Measurements from ENCODE around the gene FAM241B.

Gene FAM241B, protein sequence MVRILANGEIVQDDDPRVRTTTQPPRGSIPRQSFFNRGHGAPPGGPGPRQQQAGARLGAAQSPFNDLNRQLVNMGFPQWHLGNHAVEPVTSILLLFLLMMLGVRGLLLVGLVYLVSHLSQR

GRCh38 chr10:69629897-69630650 is at the start of gene FAM241B:
FAM241B (plus strand) TSS chr10:69630247; CDS start chr10:69631744, 1,497 bp downstream.
- peak; percentile 63 for DNase-seq (ENCODE audit: low read depth)

- DNase-seq (ENCODE audit: low read depth): no peak
Measured at GRCh38 chr10:69580435-69580834, 49.6 kb upstream of the FAM241B start.

DNA sequence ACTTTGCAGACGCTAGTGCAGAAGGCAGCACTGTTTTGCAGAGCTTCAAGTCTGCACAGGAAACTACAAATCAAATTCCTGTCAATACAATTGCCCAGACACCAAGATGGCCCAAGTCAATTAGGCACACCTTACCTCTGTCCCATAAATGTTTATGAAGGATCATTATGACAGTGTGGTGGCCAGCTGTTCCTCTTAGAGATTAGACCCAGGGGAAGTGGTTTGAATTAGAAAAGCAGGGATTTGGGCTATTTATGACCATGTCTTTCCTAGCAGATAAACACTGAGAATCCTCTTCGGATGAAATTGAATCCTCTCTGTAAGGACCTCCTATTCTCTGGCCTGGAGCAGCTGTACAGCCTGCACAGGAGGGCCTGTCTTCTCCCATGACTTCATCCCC is 46.9 kb upstream of the FAM241B start:
- DNase-seq (ENCODE audit: low read depth): no peak

DNA sequence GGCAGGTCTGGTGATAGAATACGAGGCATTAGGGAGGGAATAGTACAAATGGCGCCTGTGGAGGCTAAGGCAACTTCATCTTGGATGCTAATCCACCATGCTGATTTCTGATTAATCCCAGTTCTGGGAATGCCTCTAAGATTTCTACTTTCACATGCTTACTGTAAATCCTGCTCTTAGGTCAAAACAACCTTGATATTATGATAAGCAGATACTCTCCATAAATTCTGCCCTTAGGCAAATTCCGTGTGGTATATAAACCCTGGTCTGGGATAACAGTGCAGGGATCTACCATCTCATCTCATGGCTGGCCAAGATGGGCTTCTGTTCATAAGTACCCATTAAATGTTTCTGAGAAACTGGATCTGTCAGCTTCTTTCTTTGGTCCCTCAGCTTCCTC is 45.4 kb upstream of the FAM241B start:
- DNase-seq (ENCODE audit: low read depth): no peak

DNA sequence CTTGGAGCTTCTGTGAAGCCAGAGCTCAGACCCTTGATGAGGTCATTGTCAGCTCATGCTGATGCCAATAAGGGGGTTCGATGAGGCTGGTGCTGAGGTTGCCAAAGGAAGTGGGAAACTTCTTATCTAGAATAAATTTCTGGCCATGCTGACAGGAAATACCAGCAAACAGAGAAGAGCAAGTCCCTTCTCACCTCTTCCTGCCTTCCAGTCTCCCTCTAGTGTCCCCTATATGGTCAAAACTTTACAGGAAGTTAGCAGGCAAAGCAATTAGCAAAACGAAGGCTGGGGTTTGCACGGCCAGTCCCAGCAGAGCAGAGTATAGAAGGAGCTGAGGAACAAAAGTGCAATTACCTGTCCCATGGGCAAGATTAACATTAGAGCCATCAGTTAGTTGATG is 41.7 kb upstream of the FAM241B start:
- no peak for DNase-seq (ENCODE audit: low read depth)

GRCh38 chr10:69600761-69601330 is 29.2 kb upstream of the FAM241B start:
- no peak for DNase-seq (ENCODE audit: low read depth)

- DNase-seq (ENCODE audit: low read depth): no peak
Measured at GRCh38 chr10:69609077-69609476, 21.0 kb upstream of the FAM241B start.

DNA sequence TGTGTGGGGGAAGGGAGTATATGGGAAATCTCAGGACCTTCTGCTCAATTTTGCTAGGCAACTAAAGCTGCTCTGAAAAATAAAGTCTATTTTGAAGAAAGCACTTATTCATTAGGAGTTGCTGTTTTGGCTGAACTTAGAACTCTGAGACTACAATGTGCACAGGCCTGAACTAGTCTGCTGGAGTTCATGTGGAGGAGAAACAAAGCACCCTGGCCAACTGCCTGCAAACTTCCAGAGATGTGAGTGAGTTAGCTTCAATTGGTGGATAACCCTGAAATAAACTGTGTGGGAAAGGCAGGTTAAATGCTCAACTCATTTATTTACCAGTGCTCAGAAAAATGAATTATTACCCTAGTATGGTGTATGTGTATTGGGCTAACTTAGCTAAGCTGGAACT is 17.3 kb upstream of the FAM241B start:
- no peak for DNase-seq (ENCODE audit: low read depth)

- no peak for DNase-seq (ENCODE audit: low read depth)
Measured at GRCh38 chr10:69614130-69614529, 15.9 kb upstream of the FAM241B start.

GRCh38 chr10:69616358-69616757 is 13.7 kb upstream of the FAM241B start:
- DNase-seq (ENCODE audit: low read depth): no peak

GRCh38 chr10:69618746-69619145 is 11.3 kb upstream of the FAM241B start:
- DNase-seq (ENCODE audit: low read depth): no peak

- no peak for DNase-seq (ENCODE audit: low read depth)
Measured at GRCh38 chr10:69619626-69620025, 10.4 kb upstream of the FAM241B start.

GRCh38 chr10:69620625-69621024 is 9.4 kb upstream of the FAM241B start:
- no peak for DNase-seq (ENCODE audit: low read depth)

- no peak for DNase-seq (ENCODE audit: low read depth)
Measured at GRCh38 chr10:69624245-69624786, 5.7 kb upstream of the FAM241B start.

DNA sequence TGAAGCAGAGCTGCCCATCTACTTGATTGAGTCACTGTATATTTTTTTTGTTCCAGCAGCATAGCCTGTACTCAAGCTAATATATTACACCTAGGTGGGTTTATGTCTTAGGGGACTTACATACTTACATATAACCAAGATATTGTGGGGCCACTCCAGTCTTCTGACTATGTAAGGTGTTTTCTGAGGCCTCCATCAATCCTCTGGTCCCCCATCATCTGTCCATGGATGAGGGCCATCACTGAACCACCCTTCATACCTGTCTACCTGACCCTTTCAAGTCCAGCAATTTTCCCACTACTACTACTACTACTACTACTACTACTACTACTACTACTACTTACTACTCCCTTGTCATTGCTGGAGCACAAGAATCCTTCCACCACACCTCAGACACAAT is 3.2 kb upstream of the FAM241B start:
- DNase-seq (ENCODE audit: low read depth): no peak

DNA sequence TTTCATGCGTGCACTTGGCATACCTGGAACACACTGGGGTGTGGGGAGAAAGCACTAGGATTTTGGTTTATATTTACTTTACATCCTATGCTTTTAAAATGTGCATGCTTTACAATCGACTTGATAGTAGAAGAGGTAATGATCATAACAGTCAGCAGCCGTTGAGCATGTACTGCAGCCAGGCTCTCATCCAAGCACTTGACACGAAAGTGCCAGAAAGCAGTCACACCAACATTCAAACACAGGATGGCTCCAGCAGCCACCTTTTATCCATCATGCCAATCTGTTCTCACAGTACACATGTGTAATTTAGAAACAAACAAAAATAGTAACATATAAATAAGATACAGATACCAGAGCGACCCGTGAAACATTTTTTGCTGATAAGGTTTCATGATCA is 1.2 kb upstream of the FAM241B start:
- DNase-seq (ENCODE audit: low read depth): no peak

GRCh38 chr10:69629519-69629896 is 539 bp upstream of the FAM241B start:
- no peak for DNase-seq (ENCODE audit: low read depth)

GRCh38 chr10:69630651-69631400 is 779 bp downstream of the FAM241B start:
- no peak for DNase-seq (ENCODE audit: low read depth)

DNA sequence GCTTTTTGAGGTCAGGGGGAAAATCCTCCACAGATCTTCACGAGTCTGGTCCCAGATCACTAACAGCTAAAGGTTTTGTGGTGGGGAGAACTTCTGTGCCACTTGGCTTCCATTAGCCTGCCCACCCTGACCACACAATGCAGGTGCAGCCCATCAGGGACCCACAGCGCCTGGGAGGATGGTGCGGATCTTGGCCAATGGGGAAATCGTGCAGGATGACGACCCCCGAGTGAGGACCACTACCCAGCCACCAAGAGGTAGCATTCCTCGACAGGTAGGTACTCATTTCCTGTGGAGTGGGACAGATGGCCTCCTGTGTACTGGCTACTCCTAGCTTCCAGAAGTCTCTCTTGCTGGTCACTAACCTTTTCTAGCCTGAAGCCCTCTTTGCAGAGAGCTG is 1.5 kb downstream of the FAM241B start:
- DNase-seq (ENCODE audit: low read depth): no peak

GRCh38 chr10:69632516-69633199 is 2.6 kb downstream of the FAM241B start:
- DNase-seq (ENCODE audit: low read depth): no peak

DNA sequence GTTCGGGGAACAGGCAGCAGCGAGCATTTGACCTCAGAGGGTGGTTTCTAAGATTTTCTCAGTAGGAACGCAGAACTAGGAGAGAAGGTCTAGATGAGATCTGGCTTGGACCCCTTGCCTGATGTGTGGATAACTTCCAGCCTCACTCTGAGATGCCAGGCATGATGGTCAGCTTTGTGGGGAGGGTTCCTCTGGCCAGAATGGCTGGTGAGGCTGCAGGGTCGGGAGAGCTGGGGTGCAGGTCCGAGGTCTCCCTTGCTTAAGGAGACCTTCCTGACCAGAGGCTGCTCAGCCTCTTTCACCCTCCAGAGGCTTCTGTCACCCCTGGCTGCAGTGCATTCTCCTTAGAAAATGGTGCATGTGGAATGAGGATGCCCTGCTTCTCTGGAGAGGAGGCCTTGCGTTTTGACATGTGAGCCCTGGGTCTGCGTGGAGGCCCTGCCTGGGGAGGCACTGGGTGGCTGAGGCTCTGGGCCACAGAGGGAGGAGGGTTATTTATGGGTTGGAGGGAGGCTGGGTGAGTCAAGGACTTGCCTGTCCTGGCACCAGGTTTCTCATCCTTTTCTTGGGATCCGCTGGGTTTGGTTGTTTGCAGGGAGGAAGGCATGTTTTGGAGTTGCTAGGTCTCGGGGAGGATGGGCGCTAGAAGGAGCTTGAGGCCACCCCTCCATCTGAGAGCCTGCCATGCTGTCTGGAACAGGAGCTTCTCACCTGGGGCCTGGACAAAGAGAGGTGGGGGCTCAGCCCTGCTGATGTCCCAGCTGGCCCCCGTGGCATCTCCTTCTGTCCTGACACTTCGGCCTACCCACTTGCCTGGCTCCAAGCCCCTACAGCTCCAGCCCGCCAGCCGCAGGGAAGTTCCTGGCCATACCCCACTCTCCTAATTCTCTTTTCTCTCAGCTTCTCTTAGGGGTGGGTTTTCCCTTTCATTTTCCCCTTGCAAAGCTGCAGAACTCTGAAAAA is 3.9 kb downstream of the FAM241B start:
- no peak for DNase-seq (ENCODE audit: low read depth)
